Measurements from ENCODE around the gene CHRD.

DNA sequence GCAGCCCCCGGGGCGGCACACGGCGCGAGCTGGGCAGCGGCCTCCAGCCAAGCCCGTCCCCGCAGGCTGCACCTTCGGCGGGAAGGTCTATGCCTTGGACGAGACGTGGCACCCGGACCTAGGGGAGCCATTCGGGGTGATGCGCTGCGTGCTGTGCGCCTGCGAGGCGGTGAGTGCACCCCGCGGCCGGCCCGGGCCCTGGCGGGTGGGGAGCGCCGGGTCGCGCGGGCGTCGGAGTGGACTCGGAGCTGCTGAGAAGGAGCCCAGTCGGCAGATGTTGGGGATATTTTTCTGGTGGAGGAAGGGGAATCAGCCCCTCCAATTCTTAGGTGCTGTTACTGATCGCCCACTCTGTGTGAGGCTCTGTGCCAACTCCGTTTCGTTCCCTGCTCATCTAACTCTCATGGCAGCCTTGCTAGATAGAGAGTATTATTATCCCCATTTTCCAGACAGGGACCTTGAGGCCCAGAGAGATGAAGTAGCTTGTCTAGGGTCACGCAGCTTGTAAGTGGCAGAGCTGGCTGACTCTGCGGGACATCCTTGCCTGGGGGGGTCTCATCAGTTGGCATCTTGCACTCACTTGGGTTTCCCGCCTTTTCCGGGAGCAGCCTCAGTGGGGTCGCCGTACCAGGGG lies 890 bp downstream of the CHRD start:
- TF ChIP-seq EP300 (IDR thresholded peaks at IDR 0.05) (no peak), POLR2A (IDR thresholded peaks at IDR 0.05) (no peak), POLR2AphosphoS5 (IDR thresholded peaks at IDR 0.05) (no peak)
- TF ChIP-seq, protein P1, sequence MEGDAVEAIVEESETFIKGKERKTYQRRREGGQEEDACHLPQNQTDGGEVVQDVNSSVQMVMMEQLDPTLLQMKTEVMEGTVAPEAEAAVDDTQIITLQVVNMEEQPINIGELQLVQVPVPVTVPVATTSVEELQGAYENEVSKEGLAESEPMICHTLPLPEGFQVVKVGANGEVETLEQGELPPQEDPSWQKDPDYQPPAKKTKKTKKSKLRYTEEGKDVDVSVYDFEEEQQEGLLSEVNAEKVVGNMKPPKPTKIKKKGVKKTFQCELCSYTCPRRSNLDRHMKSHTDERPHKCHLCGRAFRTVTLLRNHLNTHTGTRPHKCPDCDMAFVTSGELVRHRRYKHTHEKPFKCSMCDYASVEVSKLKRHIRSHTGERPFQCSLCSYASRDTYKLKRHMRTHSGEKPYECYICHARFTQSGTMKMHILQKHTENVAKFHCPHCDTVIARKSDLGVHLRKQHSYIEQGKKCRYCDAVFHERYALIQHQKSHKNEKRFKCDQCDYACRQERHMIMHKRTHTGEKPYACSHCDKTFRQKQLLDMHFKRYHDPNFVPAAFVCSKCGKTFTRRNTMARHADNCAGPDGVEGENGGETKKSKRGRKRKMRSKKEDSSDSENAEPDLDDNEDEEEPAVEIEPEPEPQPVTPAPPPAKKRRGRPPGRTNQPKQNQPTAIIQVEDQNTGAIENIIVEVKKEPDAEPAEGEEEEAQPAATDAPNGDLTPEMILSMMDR (IDR thresholded peaks at IDR 0.05), result no peak
